Tibial nerve (tissue), 4 donors: ENCODE measurements around the gene PSAPL1. TPM values are rescaled to one million over a fixed set of nuclear protein-coding genes. Genes with fewer than 3 reads are reported as not detected.
"Not testable (repeated sequence)": the region's sequence is repeated elsewhere in the genome, so short reads cannot be mapped to it uniquely, and the experiment has no call there.

Source experiments
- DNase-seq, 2 donors: peaks; one replicate each; pipeline ENCODE4 v3.0.0-alpha.2; 2019; ENCODE audit warnings: low spot score in 2 of 2
- H3K27ac ChIP-seq, 4 donors: fragments of 200-600 bp; sonication (generic) in 3 of 4; one replicate each; pipeline ENCODE4 v1.5.1; 2017 to 2019; ENCODE audit warnings: mild to moderate bottlenecking in 1 of 4
- H3K27me3 ChIP-seq, 2 donors: fragments of 200-600 bp; sonication (generic) in 1 of 2; one replicate each; pipeline versions ENCODE4 v1.5.1 to v1.6.0; 2017 to 2019
- H3K36me3 ChIP-seq, 3 donors: fragments of 200-600 bp; sonication (generic); one replicate each; pipeline ENCODE4 v1.5.1; 2018 to 2019
- H3K4me1 ChIP-seq, 4 donors: fragments of 200-600 bp; sonication (generic) in 3 of 4; one replicate each; pipeline ENCODE4 v1.5.1; 2017 to 2019
- H3K4me3 ChIP-seq, 4 donors: fragments of 200-600 bp; sonication (generic) in 3 of 4; one replicate each; pipeline ENCODE4 v1.5.1; 2017 to 2019; ENCODE audit warnings: mild to moderate bottlenecking in 1 of 4, moderate library complexity in 1 of 4
- H3K9me3 ChIP-seq, 4 donors: fragments of 200-600 bp; sonication (generic) in 3 of 4; one replicate each; pipeline ENCODE4 v1.5.1; 2017 to 2019
- EP300 ChIP-seq, 2 donors: sonication (generic); formaldehyde crosslinking; IDR thresholded peaks; one replicate each; pipeline ENCODE4 v1.6.1; 2017; ENCODE audit warnings: antibody characterized with exemption in 2 of 2, mild to moderate bottlenecking in 1 of 2
- POLR2A ChIP-seq, 2 donors: fragments of 450-650 bp; IDR thresholded peaks; one replicate each; pipeline ENCODE4 v1.6.1; 2017; ENCODE audit warnings: antibody characterized with exemption in 2 of 2, mild to moderate bottlenecking in 2 of 2, moderate library complexity in 2 of 2
- WGBS, 2 donors: methylation state at CpG; one replicate each; pipeline ENCODE4 v1.1.5; 2018; 5-methylcytosine and 5-hydroxymethylcytosine counted together
- total RNA-seq, 4 donors: library from RNA; depleted of rRNA; stranded (reverse); fragments of >200 nt; gene quantifications; one replicate each; pipeline ENCODE4 v1.1.0, GENCODE V29; 2016
- TF ChIP-seq, protein P1 (sequence below), 5 experiments: fragments of 200-600 bp in 3 of 5; fragments of 450-650 bp in 2 of 5; sonication (generic) in 3 of 5; IDR thresholded peaks; one replicate each; pipeline ENCODE4 v1.5.1; 2016 to 2019; ENCODE audit warnings: antibody characterized with exemption in 5 of 5, mild to moderate bottlenecking in 3 of 5, moderate library complexity in 2 of 5

PSAPL1 gene
- total RNA-seq, 4 donors from 2014 or later = under 0.01 to 0.22 TPM; not detected in 2

DNA sequence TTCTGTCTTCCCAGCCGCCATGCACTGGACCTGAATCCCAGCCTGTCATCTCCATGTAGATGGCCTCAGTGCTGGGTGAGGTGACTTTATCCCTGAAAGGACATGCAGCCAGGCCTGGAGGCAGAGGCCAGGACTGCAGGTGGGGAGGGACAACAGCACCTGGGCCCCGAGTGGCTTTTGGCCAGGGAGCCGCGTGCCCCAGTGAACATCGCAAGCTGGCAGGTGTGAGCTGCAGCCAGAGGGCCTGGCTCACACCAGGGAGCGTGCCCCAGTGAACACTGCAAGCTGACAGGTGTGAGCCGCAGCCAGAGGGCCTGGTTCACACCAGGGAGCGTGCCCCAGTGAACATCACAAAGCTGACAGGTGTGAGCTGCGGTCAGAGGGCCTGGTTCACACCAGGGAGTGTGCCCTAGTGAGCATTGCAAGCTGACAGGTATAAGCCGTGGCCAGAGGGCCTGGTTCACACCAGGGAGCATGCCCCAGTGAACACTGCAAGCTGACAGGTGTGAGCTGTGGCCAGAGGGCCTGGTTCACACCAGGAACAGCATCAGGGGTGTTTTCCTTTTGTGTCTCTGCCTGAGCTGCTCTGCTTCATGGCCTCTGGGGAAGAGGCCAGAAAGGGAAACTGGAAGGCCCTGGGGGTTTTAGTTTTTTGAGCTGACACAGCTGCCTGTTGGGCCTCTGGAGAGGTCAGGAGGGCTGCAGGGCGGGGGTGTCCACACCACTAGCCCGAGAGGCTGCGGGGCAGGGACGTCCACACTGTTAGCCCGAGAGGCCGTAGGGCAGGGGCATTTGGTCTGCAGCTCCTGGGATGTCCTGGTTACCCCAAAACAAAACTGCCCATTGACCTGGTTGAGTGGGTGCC is 22.7 kb upstream of the PSAPL1 start:
- DNase-seq = no peak
- Histone ChIP-seq H3K9me3 (no peaks in the 10 kb centered on the region), H3K36me3 (no peaks in the 10 kb centered on the region), H3K4me1 (peaks cover 0 to 29% (median 0%) of the 10 kb centered on the region in 4 donors), H3K27ac (no peak overlapping the region), H3K27me3 (no peaks in the 10 kb centered on the region), H3K4me3 (no peak overlapping the region)
- TF ChIP-seq POLR2A (IDR thresholded peaks at IDR 0.05) (no peak), EP300 (IDR thresholded peaks at IDR 0.05) (no peak)
- TF ChIP-seq, protein P1, sequence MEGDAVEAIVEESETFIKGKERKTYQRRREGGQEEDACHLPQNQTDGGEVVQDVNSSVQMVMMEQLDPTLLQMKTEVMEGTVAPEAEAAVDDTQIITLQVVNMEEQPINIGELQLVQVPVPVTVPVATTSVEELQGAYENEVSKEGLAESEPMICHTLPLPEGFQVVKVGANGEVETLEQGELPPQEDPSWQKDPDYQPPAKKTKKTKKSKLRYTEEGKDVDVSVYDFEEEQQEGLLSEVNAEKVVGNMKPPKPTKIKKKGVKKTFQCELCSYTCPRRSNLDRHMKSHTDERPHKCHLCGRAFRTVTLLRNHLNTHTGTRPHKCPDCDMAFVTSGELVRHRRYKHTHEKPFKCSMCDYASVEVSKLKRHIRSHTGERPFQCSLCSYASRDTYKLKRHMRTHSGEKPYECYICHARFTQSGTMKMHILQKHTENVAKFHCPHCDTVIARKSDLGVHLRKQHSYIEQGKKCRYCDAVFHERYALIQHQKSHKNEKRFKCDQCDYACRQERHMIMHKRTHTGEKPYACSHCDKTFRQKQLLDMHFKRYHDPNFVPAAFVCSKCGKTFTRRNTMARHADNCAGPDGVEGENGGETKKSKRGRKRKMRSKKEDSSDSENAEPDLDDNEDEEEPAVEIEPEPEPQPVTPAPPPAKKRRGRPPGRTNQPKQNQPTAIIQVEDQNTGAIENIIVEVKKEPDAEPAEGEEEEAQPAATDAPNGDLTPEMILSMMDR (IDR thresholded peaks at IDR 0.05) = no peak
- 80% methylated on average over 13 to 16 of the region's 16 CpGs for WGBS, 2 donors

- not testable (repeated sequence) for H3K36me3 ChIP-seq, H3K27me3 ChIP-seq, H3K4me1 ChIP-seq, H3K27ac ChIP-seq, DNase-seq, H3K9me3 ChIP-seq, H3K4me3 ChIP-seq
- WGBS, 2 donors = 82 to 93% methylated on average over 9 of the region's 9 CpGs
These were observed 18.1 kb upstream of the PSAPL1 start for GRCh38 chr4:7452802-7453201.

DNA sequence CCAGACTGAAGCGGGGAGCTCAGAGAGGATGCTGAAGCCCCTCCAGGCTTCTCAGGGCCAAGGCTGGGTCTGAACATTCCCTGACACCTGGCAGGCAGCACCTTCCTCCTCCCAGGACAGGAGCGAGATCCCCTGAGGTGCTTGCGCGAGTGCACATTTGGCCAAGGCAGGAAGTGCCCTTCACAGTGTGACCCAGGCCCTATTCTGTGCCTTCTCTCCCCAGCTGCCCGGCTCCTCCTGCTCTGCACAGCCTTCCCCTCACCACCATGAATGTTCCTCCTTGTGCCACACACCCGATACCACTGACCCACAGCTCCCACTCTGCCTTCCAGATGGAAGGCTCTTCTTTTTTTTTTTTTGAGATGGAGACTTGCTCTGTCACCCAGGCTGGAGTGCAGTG is 17.1 kb upstream of the PSAPL1 start:
- Histone ChIP-seq H3K9me3 (no peaks in the 10 kb centered on the region), H3K36me3 (no peaks in the 10 kb centered on the region), H3K27me3 (no peaks in the 10 kb centered on the region), H3K27ac (no peak overlapping the region), H3K4me1 (peaks cover 0 to 5% (median 0%) of the 10 kb centered on the region in 4 donors), H3K4me3 (no peak overlapping the region)
- DNase-seq = no peak
- TF ChIP-seq, protein P1 (IDR thresholded peaks at IDR 0.05) = no peak
- TF ChIP-seq EP300 (IDR thresholded peaks at IDR 0.05) (no peak), POLR2A (IDR thresholded peaks at IDR 0.05) (no peak)
- WGBS, 2 donors = 72 to 82% methylated on average over 5 to 6 of the region's 6 CpGs

- Histone ChIP-seq H3K4me1 (peaks cover 0 to 5% (median 0%) of the 10 kb centered on the region in 4 donors), H3K9me3 (no peaks in the 10 kb centered on the region), H3K27me3 (no peaks in the 10 kb centered on the region), H3K4me3 (no peak overlapping the region), H3K36me3 (no peaks in the 10 kb centered on the region), H3K27ac (no peak overlapping the region)
- no peak for DNase-seq
- no peak for TF ChIP-seq POLR2A (IDR thresholded peaks at IDR 0.05)
- no peak for TF ChIP-seq EP300 (IDR thresholded peaks at IDR 0.05)
- TF ChIP-seq, protein P1 (IDR thresholded peaks at IDR 0.05) = no peak
- WGBS, 2 donors = 63 to 64% methylated on average over 2 of the region's 2 CpGs
These were observed 16.7 kb upstream of the PSAPL1 start for GRCh38 chr4:7451434-7451789.

DNA sequence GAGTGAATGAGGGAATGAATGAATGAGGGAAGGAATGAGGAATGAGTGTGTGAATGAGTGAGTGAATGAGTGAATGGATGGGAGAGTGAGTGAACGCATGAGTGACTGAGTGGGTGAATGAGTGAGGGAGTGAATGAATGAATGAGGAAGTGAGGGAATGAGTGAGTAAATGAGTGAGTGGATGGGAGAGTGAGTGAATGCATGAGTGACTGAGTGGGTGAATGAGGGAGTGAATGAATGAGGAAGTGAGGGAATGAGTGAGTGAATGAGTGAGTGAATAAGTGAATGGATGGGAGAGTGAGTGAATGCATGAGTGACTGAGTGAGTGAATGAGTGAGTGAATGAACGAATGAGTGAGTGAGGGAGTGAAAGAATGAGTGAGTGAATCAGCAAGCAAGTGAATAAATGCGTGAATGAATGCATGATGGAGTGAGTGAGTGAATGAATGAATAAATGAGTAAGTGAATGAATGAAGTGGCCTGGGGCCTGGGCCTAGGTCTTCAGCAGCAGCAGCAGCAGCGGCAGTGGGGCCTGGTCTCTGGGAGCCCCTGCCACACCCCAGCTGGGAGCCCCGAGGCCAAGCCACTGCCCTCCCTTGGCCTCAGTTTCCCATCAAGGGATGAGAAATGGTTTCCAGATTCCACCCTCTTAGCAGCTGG is 16.2 kb upstream of the PSAPL1 start:
- Histone ChIP-seq H3K4me3 (no peak overlapping the region), H3K27ac (no peak overlapping the region), H3K9me3 (no peaks in the 10 kb centered on the region), H3K36me3 (no peaks in the 10 kb centered on the region), H3K4me1 (peaks cover 0 to 5% (median 0%) of the 10 kb centered on the region in 4 donors), H3K27me3 (no peaks in the 10 kb centered on the region)
- WGBS, 2 donors = 74 to 84% methylated on average over 5 of the region's 5 CpGs
- no peak for DNase-seq
- TF ChIP-seq EP300 (IDR thresholded peaks at IDR 0.05) = no peak
- TF ChIP-seq POLR2A (IDR thresholded peaks at IDR 0.05) = no peak
- TF ChIP-seq, protein P1 (IDR thresholded peaks at IDR 0.05) = no peak
